Measurements from ENCODE around the gene MBLAC2. TPM values are rescaled to one million over a fixed set of nuclear protein-coding genes. Genes with fewer than 3 reads are reported as not detected.

Gene MBLAC2
- total RNA-seq, 4 donors from 2014 or later: 5.1 to 7.4 (median 6.5) TPM

DNA sequence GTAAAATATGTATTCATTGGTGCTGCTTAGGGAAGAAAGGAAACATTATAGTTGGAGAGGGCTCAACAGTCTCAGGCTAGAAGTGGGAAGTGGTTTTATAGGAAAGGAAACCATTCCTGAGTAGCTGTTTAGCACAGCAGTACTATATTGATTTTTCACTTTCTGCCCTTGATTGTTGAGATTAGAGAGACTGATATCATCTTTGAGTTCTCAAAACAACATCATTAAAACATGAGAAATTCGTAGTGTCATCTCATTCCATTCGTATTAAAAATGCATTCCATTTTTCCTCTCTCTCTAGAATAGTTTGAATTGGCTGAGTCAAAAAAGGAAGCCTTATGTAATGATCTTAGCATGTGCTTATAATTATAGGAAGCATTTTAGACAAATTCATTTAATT, 14.2 kb upstream of the MBLAC2 start:
- H3K27me3 ChIP-seq: no peaks in the 10 kb centered on the region
- no peaks in the 10 kb centered on the region for H3K36me3 ChIP-seq
- TF ChIP-seq, protein P1, sequence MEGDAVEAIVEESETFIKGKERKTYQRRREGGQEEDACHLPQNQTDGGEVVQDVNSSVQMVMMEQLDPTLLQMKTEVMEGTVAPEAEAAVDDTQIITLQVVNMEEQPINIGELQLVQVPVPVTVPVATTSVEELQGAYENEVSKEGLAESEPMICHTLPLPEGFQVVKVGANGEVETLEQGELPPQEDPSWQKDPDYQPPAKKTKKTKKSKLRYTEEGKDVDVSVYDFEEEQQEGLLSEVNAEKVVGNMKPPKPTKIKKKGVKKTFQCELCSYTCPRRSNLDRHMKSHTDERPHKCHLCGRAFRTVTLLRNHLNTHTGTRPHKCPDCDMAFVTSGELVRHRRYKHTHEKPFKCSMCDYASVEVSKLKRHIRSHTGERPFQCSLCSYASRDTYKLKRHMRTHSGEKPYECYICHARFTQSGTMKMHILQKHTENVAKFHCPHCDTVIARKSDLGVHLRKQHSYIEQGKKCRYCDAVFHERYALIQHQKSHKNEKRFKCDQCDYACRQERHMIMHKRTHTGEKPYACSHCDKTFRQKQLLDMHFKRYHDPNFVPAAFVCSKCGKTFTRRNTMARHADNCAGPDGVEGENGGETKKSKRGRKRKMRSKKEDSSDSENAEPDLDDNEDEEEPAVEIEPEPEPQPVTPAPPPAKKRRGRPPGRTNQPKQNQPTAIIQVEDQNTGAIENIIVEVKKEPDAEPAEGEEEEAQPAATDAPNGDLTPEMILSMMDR (IDR thresholded peaks at IDR 0.05): no peak
- no peak for TF ChIP-seq POLR2A (IDR thresholded peaks at IDR 0.05)
- WGBS, 2 donors: 69 to 71% methylated on average over 2 of the region's 2 CpGs
- no peaks in the 10 kb centered on the region for H3K4me1 ChIP-seq
- H3K4me3 ChIP-seq (replicated peaks in 1 of 3): no peak overlapping the region
- intact Hi-C loops (cut with DNase I): no loop called here
- H3K9me3 ChIP-seq: no peaks in the 10 kb centered on the region
- no peak overlapping the region for H3K27ac ChIP-seq
- DNase-seq: no peak

DNA sequence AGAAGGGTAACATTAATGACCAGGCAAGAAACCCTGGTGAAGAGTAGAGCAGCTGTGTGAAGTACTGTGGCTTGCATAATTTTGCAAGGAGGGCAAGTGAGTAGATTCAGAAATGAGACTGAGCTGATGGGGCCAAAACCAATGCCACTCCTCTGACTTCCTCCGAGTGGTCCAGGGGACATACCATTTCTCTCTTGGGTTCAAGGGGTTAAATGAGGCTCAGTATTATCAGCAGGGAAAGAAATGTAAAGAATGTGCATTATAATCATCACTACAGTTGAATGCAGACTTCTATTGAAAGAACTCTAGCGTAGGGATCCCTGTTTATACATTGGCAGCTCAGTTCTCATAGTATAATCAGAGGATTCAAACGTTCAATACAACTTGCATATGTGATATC, 10.0 kb upstream of the MBLAC2 start:
- WGBS, 2 donors: 71 to 75% methylated on average over 3 of the region's 3 CpGs

DNA sequence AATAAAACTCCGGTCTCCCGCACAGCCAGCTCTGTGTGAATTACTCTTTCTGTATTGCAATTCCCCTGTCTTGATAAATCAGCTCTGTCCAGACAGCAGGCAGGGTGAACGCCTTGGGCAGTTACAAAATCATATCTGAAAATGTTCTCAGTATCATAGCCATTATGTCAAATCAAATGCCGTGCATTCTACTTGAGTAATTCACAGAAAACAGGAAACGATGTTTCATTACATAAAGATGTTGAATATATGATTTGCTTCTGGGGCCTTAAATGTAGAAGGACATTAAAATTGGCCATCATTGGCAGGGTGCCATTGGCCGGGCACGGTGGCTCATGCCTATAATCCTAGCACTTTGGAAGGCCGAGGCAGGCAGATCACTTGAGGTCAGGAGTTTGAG, 8.6 kb upstream of the MBLAC2 start:
- TF ChIP-seq POLR2A (IDR thresholded peaks at IDR 0.05): no peak
- TF ChIP-seq, protein P1 (IDR thresholded peaks at IDR 0.05): no peak
- WGBS, 2 donors: 93 to 94% methylated on average over 8 of the region's 8 CpGs
- H3K9me3 ChIP-seq: no peaks in the 10 kb centered on the region
- intact Hi-C loops (cut with DNase I): no loop called here
- no peaks in the 10 kb centered on the region for H3K36me3 ChIP-seq
- H3K4me1 ChIP-seq: no peaks in the 10 kb centered on the region
- no peak overlapping the region for H3K4me3 ChIP-seq (replicated peaks in 1 of 3)
- no peak for DNase-seq
- H3K27me3 ChIP-seq: no peaks in the 10 kb centered on the region
- H3K27ac ChIP-seq: no peak overlapping the region

More for the DNA sequence above, 10.0 kb upstream of the MBLAC2 start:
- no peak for TF ChIP-seq POLR2A (IDR thresholded peaks at IDR 0.05)
- TF ChIP-seq, protein P1 (IDR thresholded peaks at IDR 0.05): no peak
- Histone ChIP-seq H3K27ac (no peak overlapping the region), H3K4me3 (replicated peaks in 1 of 3) (no peak overlapping the region), H3K36me3 (no peaks in the 10 kb centered on the region), H3K9me3 (no peaks in the 10 kb centered on the region), H3K4me1 (no peaks in the 10 kb centered on the region), H3K27me3 (no peaks in the 10 kb centered on the region)
- intact Hi-C loops (cut with DNase I): no loop called here
- no peak for DNase-seq

DNA sequence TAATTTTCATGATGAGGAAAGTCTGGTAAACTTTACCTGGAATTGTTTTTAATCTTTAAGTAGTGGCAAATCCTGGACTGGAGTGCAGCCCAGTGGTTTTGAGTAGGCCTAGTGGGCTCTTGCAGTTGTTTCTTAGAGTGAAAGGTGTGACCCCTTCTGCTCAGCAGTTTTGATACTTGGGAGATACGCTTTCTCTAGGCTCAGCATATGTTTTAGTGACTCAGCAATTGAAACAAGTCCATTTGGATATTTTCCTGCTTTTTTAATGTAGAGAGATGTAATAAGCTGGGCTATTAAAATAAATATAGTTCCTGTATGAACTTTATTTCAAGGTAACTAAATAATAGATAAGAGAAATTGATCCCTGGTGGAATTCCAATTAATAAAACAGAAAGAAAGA, 6.1 kb upstream of the MBLAC2 start:
- no peak overlapping the region for H3K4me3 ChIP-seq (replicated peaks in 1 of 3)
- H3K36me3 ChIP-seq: no peaks in the 10 kb centered on the region
- DNase-seq: no peak
- H3K27ac ChIP-seq: no peak overlapping the region
- no peaks in the 10 kb centered on the region for H3K27me3 ChIP-seq
- intact Hi-C loops (cut with DNase I): no loop called here
- WGBS, 2 donors: 84 to 97% methylated on average over 1 of the region's 1 CpG
- no peak for TF ChIP-seq POLR2A (IDR thresholded peaks at IDR 0.05)
- TF ChIP-seq, protein P1 (IDR thresholded peaks at IDR 0.05): no peak
- peaks cover 7 to 10% of the 10 kb centered on the region in 2 donors for H3K4me1 ChIP-seq
- no peaks in the 10 kb centered on the region for H3K9me3 ChIP-seq

DNA sequence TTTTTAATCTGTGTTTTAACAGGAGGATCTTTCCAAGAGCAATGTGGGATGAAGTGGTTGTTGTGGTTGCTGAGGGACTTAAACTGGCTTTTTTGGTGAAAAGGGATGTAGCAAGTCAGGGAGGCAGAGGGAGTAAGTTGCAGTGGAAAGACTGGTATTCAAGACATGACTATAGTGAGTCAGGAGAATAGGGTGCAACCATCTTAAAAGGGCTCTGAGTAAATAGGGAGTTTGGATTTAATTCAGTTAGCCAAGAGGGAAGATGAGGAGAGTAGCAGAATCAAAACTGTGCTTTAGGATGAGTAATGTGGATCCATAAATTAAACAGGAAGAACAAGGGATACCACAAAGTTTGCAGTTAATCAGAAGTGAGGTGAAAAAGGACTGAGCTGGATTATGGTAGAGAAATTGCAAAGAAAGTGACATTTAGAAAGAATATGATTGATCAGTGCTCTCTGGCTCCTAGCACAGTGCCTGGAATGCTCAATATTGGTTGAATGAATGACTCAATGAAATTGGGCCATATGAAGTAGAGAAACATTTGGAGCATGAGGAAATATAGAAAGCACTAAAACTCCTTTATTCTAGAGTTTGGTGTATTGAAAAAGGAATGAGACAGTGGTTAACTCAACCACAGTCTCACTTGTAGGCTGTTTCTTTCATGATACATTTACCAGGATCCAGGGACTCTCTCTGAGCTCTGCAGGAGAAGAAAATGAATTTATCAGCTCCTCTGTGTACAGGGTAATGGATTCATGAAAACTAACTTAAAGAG, 5.2 kb upstream of the MBLAC2 start:
- Histone ChIP-seq H3K9me3 (no peaks in the 10 kb centered on the region), H3K36me3 (no peaks in the 10 kb centered on the region), H3K4me1 (peaks cover 7 to 10% of the 10 kb centered on the region in 2 donors), H3K27ac (no peak overlapping the region), H3K4me3 (replicated peaks in 1 of 3) (no peak overlapping the region), H3K27me3 (no peaks in the 10 kb centered on the region)
- TF ChIP-seq POLR2A (IDR thresholded peaks at IDR 0.05): no peak
- TF ChIP-seq, protein P1 (IDR thresholded peaks at IDR 0.05): no peak
- intact Hi-C loops (cut with DNase I): loop anchor here (10.0 kb wide), 1 partner anchor 45 kb away; the partner anchor contains the start of gene LYSMD3
- DNase-seq: no peak

Data from thyroid gland (tissue), 4 donors.